GM23338 (cell line): ENCODE measurements around the gene SMYD3. TPM values are rescaled to one million over a fixed set of nuclear protein-coding genes. Genes with fewer than 3 reads are reported as not detected.

Experiments used
- ATAC-seq: fragments of 200-7000 bp; cut with Tn5 transposase; 3 replicates; pipeline ENCODE4 v1.9.1; 2020
- DNase-seq: peaks from one replicate; pipeline ENCODE4 v3.0.0-alpha.2; 2015; ENCODE audit warnings: low spot score
- H2AFZ ChIP-seq: fragments of 200-600 bp; sonication (generic); 2 replicates; pipeline ENCODE4 v1.8.0; 2016; ENCODE audit warnings: antibody characterized with exemption, mild to moderate bottlenecking, moderate library complexity
- H3F3A ChIP-seq: fragments of 200-600 bp; sonication (generic); replicated peaks from 2 replicates; pipeline ENCODE4 v1.8.0; 2017; ENCODE audit warnings: antibody characterized with exemption, mixed run types, low read depth
- H3K27ac ChIP-seq: fragments of 200-600 bp; sonication (generic); 2 replicates; pipeline ENCODE4 v1.6.1; 2016; ENCODE audit warnings: low read depth
- H3K27me3 ChIP-seq: fragments of 200-600 bp; sonication (generic); 2 replicates; pipeline ENCODE4 v1.8.0; 2016; ENCODE audit warnings: mild to moderate bottlenecking, mixed run types, moderate library complexity; ENCODE audit not compliant: insufficient read depth
- H3K36me3 ChIP-seq: fragments of 200-600 bp; sonication (generic); 2 replicates; pipeline ENCODE4 v1.8.0; 2016; ENCODE audit warnings: mild to moderate bottlenecking; ENCODE audit not compliant: insufficient read depth
- H3K4me1 ChIP-seq: fragments of 200-600 bp; sonication (generic); 2 replicates; pipeline ENCODE4 v1.8.0; 2016; ENCODE audit warnings: mild to moderate bottlenecking, moderate library complexity; ENCODE audit not compliant: insufficient read depth
- H3K4me2 ChIP-seq: fragments of 200-600 bp; sonication (generic); 2 replicates; pipeline ENCODE4 v1.7.1; 2017; ENCODE audit warnings: mixed run types
- H3K4me3 ChIP-seq: fragments of 200-600 bp; sonication (generic); 2 replicates; pipeline ENCODE4 v1.6.1; 2016; ENCODE audit warnings: mixed run types
- H3K79me2 ChIP-seq: fragments of 200-600 bp; sonication (generic); replicated peaks from 2 replicates; pipeline ENCODE4 v1.8.0; 2017; ENCODE audit warnings: mild to moderate bottlenecking; ENCODE audit not compliant: insufficient read depth
- H3K9me2 ChIP-seq: fragments of 200-600 bp; sonication (generic); 2 replicates; pipeline ENCODE4 v1.8.0; 2017; ENCODE audit not compliant: insufficient read depth
- H4K20me1 ChIP-seq: fragments of 200-600 bp; sonication (generic); replicated peaks from 2 replicates; pipeline ENCODE4 v1.8.0; 2017; ENCODE audit warnings: mild to moderate bottlenecking; ENCODE audit not compliant: insufficient read depth
- H3K27ac Mint-ChIP-seq: 2 replicates; pipeline ENCODE4 v1.8.0; 2020; ENCODE audit warnings: inconsistent platforms, mild to moderate bottlenecking, moderate library complexity, mixed read lengths
- H3K27me3 Mint-ChIP-seq: 3 replicates; pipeline ENCODE4 v1.8.0; 2022; ENCODE audit warnings: low read depth, mild to moderate bottlenecking, moderate library complexity, mixed read lengths, inconsistent platforms; ENCODE audit not compliant: insufficient read depth, poor library complexity
- H3K36me3 Mint-ChIP-seq: 3 replicates; pipeline ENCODE4 v1.8.0; 2021; ENCODE audit warnings: low read depth, mild to moderate bottlenecking, inconsistent platforms, moderate library complexity, mixed read lengths
- H3K4me1 Mint-ChIP-seq: 3 replicates; pipeline ENCODE4 v1.8.0; 2020; ENCODE audit warnings: mild to moderate bottlenecking, inconsistent platforms, mixed read lengths
- H3K4me3 Mint-ChIP-seq: 3 replicates; pipeline ENCODE4 v1.8.0; 2021; ENCODE audit warnings: moderate library complexity, mild to moderate bottlenecking, inconsistent platforms, mixed read lengths
- H3K9me3 Mint-ChIP-seq: 3 replicates; pipeline ENCODE4 v1.8.0; 2020; ENCODE audit warnings: moderate library complexity, mild to moderate bottlenecking, inconsistent platforms, mixed read lengths
- EZH2 ChIP-seq: fragments of 200-600 bp; sonication (generic); IDR thresholded peaks from one replicate; pipeline ENCODE4 v1.8.0; 2017; ENCODE audit warnings: antibody characterized with exemption, mild to moderate bottlenecking, low read depth; ENCODE audit not compliant: unreplicated experiment
- EZH2phosphoT487 ChIP-seq: fragments of 200-600 bp; sonication (generic); IDR thresholded peaks from one replicate; pipeline ENCODE4 v1.8.1; 2018; ENCODE audit warnings: antibody characterized with exemption; ENCODE audit not compliant: unreplicated experiment
- JUNB ChIP-seq: IDR thresholded peaks from one replicate; pipeline ENCODE4 v1.6.1; 2016; ENCODE audit warnings: antibody characterized with exemption; ENCODE audit not compliant: unreplicated experiment
- NANOG ChIP-seq: IDR thresholded peaks from 2 replicates; pipeline ENCODE4 v1.6.1; 2016; ENCODE audit warnings: antibody characterized with exemption, borderline replicate concordance
- POLR2AphosphoS5 ChIP-seq: IDR thresholded peaks from 2 replicates; pipeline ENCODE4 v1.6.1; 2016; ENCODE audit warnings: antibody characterized with exemption, low read depth
- STAT1 ChIP-seq: IDR thresholded peaks from one replicate; pipeline ENCODE4 v1.6.1; 2016; ENCODE audit warnings: antibody characterized with exemption; ENCODE audit not compliant: unreplicated experiment
- ZNF114 ChIP-seq: fragments of 250-450 bp; sonication (Bioruptor Pico); IDR thresholded peaks from 2 replicates; pipeline ENCODE4 v1.5.0; 2020; ENCODE audit warnings: mild to moderate bottlenecking, moderate library complexity
- ZNF331 ChIP-seq: fragments of 250-450 bp; sonication (Bioruptor Pico); IDR thresholded peaks from 2 replicates; pipeline ENCODE4 v1.5.0; 2020; ENCODE audit warnings: low read depth, mild to moderate bottlenecking, moderate library complexity
- ZNF462 ChIP-seq: fragments of 250-450 bp; sonication (Bioruptor Pico); IDR thresholded peaks from 2 replicates; pipeline ENCODE4 v1.5.0; 2020; ENCODE audit warnings: mild to moderate bottlenecking, moderate library complexity
- polyA plus RNA-seq: library from polyadenylated mRNA; unstranded; fragments of >200 nt; fragmentation: Nextera tagmentation; extraction: Ambion mirVana; gene quantifications from 2 replicates; pipeline ENCODE4 v1.2.1, GENCODE V29; 2016
- total RNA-seq: library from RNA; depleted of rRNA; stranded (reverse); fragments of >200 nt; shearing (Covaris generic); gene quantifications from 2 replicates; pipeline ENCODE4 v1.2.3, GENCODE V29; 2014
- TF ChIP-seq, protein P1 (sequence below): IDR thresholded peaks from one replicate; pipeline ENCODE4 v1.6.1; 2018; ENCODE audit warnings: antibody characterized with exemption; ENCODE audit not compliant: unreplicated experiment
- TF ChIP-seq, protein P2 (sequence below), 2 experiments: fragments of 200-600 bp in 1 of 2; sonication (generic) in 1 of 2; conservative IDR thresholded peaks; 2 replicates each; pipeline versions ENCODE4 v1.5.1 to v1.6.1; 2016 to 2017; ENCODE audit warnings: antibody characterized with exemption in 2 of 2, low read depth in 2 of 2, mild to moderate bottlenecking in 2 of 2, moderate library complexity in 1 of 2

The SMYD3 gene
- total and polyA plus RNA-seq, 2 experiments from 2014 or later, result 31.8 to 34.4 TPM

- H3K27me3 Mint-ChIP-seq, result peaks cover 6% of the 10 kb centered on the region
- H3K27me3 ChIP-seq, result no peaks in the 10 kb centered on the region
- H3K9me3 Mint-ChIP-seq, result no peaks in the 10 kb centered on the region
- no peaks in the 10 kb centered on the region for H3K36me3 Mint-ChIP-seq
- no peak overlapping the region for H3K4me2 ChIP-seq
- H3F3A ChIP-seq, result no peaks in the 10 kb centered on the region
- no peaks in the 10 kb centered on the region for H3K79me2 ChIP-seq
- no peak overlapping the region for H2AFZ ChIP-seq
- H3K4me3 Mint-ChIP-seq, result no peak overlapping the region
- TF ChIP-seq, protein P1, sequence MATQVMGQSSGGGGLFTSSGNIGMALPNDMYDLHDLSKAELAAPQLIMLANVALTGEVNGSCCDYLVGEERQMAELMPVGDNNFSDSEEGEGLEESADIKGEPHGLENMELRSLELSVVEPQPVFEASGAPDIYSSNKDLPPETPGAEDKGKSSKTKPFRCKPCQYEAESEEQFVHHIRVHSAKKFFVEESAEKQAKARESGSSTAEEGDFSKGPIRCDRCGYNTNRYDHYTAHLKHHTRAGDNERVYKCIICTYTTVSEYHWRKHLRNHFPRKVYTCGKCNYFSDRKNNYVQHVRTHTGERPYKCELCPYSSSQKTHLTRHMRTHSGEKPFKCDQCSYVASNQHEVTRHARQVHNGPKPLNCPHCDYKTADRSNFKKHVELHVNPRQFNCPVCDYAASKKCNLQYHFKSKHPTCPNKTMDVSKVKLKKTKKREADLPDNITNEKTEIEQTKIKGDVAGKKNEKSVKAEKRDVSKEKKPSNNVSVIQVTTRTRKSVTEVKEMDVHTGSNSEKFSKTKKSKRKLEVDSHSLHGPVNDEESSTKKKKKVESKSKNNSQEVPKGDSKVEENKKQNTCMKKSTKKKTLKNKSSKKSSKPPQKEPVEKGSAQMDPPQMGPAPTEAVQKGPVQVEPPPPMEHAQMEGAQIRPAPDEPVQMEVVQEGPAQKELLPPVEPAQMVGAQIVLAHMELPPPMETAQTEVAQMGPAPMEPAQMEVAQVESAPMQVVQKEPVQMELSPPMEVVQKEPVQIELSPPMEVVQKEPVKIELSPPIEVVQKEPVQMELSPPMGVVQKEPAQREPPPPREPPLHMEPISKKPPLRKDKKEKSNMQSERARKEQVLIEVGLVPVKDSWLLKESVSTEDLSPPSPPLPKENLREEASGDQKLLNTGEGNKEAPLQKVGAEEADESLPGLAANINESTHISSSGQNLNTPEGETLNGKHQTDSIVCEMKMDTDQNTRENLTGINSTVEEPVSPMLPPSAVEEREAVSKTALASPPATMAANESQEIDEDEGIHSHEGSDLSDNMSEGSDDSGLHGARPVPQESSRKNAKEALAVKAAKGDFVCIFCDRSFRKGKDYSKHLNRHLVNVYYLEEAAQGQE, result no peak
- TF ChIP-seq ZNF462 (CRISPR knock-in tag), result no peak
- TF ChIP-seq JUNB, result no peak
- TF ChIP-seq STAT1, result no peak
- TF ChIP-seq POLR2AphosphoS5, result no peak
- no peak for TF ChIP-seq EZH2phosphoT487
- TF ChIP-seq ZNF114 (CRISPR knock-in tag), result no peak
- TF ChIP-seq, protein P2, sequence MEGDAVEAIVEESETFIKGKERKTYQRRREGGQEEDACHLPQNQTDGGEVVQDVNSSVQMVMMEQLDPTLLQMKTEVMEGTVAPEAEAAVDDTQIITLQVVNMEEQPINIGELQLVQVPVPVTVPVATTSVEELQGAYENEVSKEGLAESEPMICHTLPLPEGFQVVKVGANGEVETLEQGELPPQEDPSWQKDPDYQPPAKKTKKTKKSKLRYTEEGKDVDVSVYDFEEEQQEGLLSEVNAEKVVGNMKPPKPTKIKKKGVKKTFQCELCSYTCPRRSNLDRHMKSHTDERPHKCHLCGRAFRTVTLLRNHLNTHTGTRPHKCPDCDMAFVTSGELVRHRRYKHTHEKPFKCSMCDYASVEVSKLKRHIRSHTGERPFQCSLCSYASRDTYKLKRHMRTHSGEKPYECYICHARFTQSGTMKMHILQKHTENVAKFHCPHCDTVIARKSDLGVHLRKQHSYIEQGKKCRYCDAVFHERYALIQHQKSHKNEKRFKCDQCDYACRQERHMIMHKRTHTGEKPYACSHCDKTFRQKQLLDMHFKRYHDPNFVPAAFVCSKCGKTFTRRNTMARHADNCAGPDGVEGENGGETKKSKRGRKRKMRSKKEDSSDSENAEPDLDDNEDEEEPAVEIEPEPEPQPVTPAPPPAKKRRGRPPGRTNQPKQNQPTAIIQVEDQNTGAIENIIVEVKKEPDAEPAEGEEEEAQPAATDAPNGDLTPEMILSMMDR (conservative IDR thresholded peaks at IDR 0.05; ENCODE audit: low read depth in 2 of 2), result no peak
- no peak for TF ChIP-seq EZH2
- no peak for TF ChIP-seq ZNF331
- TF ChIP-seq NANOG, result no peak
- no peaks in the 10 kb centered on the region for H3K36me3 ChIP-seq
- H3K4me1 Mint-ChIP-seq, result peaks cover 19% of the 10 kb centered on the region
- no peak overlapping the region for H3K4me3 ChIP-seq
- DNase-seq, result no peak
- peaks cover 13% of the 10 kb centered on the region for H3K4me1 ChIP-seq
- H3K27ac ChIP-seq, result no peak overlapping the region
- ATAC-seq, result no peak
- H4K20me1 ChIP-seq, result no peaks in the 10 kb centered on the region
- no peak overlapping the region for H3K27ac Mint-ChIP-seq
- H3K9me2 ChIP-seq, result no peaks in the 10 kb centered on the region
Measured at GRCh38 chr1:245965398-245965797, 541.7 kb downstream of the SMYD3 start.
